ENCODE measurements around the gene CNTN1.

DNA sequence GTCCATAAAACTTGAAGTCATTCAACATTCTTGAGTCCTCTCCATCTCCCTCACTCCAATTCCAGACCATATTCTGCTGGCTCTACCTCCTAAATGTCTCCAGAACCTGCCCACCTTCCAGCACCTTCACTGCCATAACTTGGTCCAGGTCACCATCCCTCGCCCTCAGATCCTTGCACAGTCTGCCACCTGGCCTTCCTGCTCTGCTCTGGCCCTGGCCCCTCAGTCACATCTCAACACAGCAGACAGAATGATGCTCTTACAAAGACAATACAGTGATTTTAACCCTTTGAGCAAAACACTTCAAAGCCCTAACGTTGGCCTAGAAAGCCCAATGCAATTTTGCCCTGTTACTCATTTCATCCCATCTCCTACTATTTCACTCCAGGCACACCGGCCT lies 414.1 kb downstream of the CNTN1 start:
- TF ChIP-seq, protein P1, sequence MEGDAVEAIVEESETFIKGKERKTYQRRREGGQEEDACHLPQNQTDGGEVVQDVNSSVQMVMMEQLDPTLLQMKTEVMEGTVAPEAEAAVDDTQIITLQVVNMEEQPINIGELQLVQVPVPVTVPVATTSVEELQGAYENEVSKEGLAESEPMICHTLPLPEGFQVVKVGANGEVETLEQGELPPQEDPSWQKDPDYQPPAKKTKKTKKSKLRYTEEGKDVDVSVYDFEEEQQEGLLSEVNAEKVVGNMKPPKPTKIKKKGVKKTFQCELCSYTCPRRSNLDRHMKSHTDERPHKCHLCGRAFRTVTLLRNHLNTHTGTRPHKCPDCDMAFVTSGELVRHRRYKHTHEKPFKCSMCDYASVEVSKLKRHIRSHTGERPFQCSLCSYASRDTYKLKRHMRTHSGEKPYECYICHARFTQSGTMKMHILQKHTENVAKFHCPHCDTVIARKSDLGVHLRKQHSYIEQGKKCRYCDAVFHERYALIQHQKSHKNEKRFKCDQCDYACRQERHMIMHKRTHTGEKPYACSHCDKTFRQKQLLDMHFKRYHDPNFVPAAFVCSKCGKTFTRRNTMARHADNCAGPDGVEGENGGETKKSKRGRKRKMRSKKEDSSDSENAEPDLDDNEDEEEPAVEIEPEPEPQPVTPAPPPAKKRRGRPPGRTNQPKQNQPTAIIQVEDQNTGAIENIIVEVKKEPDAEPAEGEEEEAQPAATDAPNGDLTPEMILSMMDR (IDR thresholded peaks at IDR 0.05): no peak
- TF ChIP-seq POLR2A (IDR thresholded peaks at IDR 0.05) (no peak), POLR2AphosphoS5 (IDR thresholded peaks at IDR 0.05) (no peak), EP300 (IDR thresholded peaks at IDR 0.05) (no peak)
